HTERT RPE-1 (cell line): ENCODE data around the gene SRPRB.
"Not testable (repeated sequence)": the region's sequence is repeated elsewhere in the genome, so short reads cannot be mapped to it uniquely, and the experiment has no call there.

Source experiments
- in situ Hi-C: fragments of 300-500 bp; cut with MboI; formaldehyde crosslinking; loops from 4 replicates; pipeline ENCODE4 v1.14.3; 2020; ENCODE audit warnings: low sequenced_read_pairs

The SRPRB gene

GRCh38 chr3:133777807-133778568 is 27.6 kb upstream of the SRPRB start:
- in situ Hi-C loops = no loop called here

- in situ Hi-C loops = no loop called here
Measured at GRCh38 chr3:133779626-133780203, 25.9 kb upstream of the SRPRB start.

- in situ Hi-C loops = not testable (repeated sequence)
Measured at GRCh38 chr3:133780756-133781155, 24.9 kb upstream of the SRPRB start.

GRCh38 chr3:133781570-133781969 is 24.0 kb upstream of the SRPRB start:
- in situ Hi-C loops = no loop called here

- in situ Hi-C loops = no loop called here
Measured at GRCh38 chr3:133782454-133782853, 23.2 kb upstream of the SRPRB start.

GRCh38 chr3:133783762-133784161 is 21.9 kb upstream of the SRPRB start:
- in situ Hi-C loops = no loop called here

- in situ Hi-C loops = no loop called here
Measured at GRCh38 chr3:133788024-133788423, 17.6 kb upstream of the SRPRB start.

GRCh38 chr3:133792171-133792763 is 13.3 kb upstream of the SRPRB start:
- in situ Hi-C loops = no loop called here

GRCh38 chr3:133797396-133798105 is 8.1 kb upstream of the SRPRB start:
- in situ Hi-C loops = no loop called here

GRCh38 chr3:133799794-133800585 is 5.6 kb upstream of the SRPRB start:
- in situ Hi-C loops = no loop called here

- in situ Hi-C loops = no loop called here
Measured at GRCh38 chr3:133803469-133803868, 2.1 kb upstream of the SRPRB start.

- in situ Hi-C loops = no loop called here
Measured at GRCh38 chr3:133804896-133805295, 719 bp upstream of the SRPRB start.

GRCh38 chr3:133805384-133805701 is 272 bp upstream of the SRPRB start:
- in situ Hi-C loops = no loop called here

- in situ Hi-C loops = no loop called here
Measured at GRCh38 chr3:133812872-133813271, 7.3 kb downstream of the SRPRB start.

- in situ Hi-C loops = no loop called here
Measured at GRCh38 chr3:133815386-133815785, 9.8 kb downstream of the SRPRB start.

GRCh38 chr3:133820129-133820528 is 14.5 kb downstream of the SRPRB start:
- in situ Hi-C loops = no loop called here

- in situ Hi-C loops = no loop called here
Measured at GRCh38 chr3:133820889-133821675, 15.5 kb downstream of the SRPRB start.

- in situ Hi-C loops = no loop called here
Measured at GRCh38 chr3:133821767-133822638, 16.4 kb downstream of the SRPRB start.

- in situ Hi-C loops = no loop called here
Measured at GRCh38 chr3:133824961-133825485, 19.4 kb downstream of the SRPRB start.
